ENCODE measurements around the gene NPHP4. TPM values are rescaled to one million over a fixed set of nuclear protein-coding genes. Genes with fewer than 3 reads are reported as not detected.

NPHP4 gene
- total RNA-seq (6.8 TPM), polyA plus RNA-seq (5.1 TPM)

DNA sequence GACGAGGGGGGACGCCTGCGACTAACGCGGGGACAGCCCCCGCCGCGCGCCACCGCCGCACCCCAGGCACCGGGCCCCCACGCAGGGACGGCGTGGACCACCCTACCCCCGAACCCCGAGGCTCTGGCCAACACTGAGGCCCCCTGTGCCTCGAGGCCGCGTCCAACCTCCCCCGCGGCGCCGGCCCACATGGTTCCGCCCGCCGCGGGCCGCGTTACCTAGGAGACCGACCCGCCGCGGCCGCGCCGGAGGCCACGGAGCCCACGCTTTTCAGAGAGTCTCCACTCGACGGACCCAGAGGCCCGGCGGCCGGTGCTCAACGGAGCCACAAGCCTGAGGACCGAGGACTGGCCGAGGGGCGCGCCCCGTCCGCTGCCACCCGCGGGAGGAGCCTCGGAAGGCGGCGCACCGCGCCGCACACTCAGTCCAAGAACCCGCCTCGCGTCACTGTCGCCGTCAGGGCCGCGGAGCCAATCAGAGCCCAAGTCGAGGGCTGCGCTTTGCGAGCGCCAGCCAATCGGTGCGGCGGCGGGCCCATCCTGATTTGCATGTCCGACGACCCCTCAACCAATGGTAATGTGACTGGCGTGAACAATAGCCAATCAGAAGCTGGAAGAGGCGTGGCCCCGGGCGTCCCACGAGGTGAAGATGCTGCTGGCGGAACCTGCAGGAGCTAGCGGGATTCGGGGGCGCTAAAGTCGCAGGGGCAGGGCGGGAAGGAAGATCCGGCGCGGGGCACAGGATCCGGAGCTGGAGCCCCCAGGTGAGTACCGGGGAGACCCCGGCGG lies at the start of gene NPHP4:
NPHP4 (minus strand) TSS at position 400 of the 788 bp plus-strand sequence. CDS start 6,136 bp downstream, outside the sequence.
- Histone ChIP-seq H3K27ac (ENCODE audit: low read depth) (peak within 1 kb of the TSS; percentile 78), H3K4me3 (ENCODE audit: low read depth, low read length) (peak within 1 kb of the TSS; percentile 76), H3K4me1 (ENCODE audit: insufficient read depth) (peaks cover 2% of the 10 kb centered on the region), H3K36me3 (ENCODE audit: insufficient read depth) (no peaks in the 10 kb centered on the region)
- peak; percentile 99 for DNase-seq (ENCODE audit: extremely low spot score)
- WGBS = under 1% methylated on average over 94 of the region's 94 CpGs

DNA sequence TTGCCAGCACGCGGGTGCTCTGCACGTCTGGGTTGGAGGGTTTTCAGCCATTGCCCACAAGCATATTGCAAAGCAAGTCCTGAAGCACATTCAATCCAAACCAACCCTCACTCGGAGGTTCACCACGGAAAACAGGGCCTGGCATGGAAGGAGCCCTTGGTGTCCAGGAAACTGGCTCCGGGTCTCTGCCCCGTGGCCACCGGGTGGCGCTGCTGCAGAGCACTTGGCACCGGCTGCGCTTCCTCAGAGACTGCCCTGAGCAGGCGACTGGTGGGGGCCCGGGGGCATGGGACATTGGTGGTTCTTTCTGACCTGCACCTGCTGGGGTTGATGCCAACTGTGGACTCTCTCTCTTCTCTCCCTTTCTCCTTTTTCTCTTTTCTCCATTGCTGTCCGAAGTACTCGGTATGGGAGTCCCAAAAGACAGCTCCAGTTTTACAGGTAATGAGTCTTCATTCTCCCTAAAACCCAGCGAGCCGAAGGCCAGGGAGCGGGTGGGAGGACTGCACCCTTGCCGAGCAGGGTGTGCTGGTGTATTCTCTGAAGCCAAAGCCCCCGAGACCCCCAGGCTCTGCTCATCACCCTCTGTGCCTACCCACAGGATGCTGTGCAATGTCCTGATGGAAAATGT lies 49.3 kb upstream of the NPHP4 start:
- 58% methylated on average over 20 of the region's 20 CpGs for WGBS
- no peak overlapping the region for H3K27ac ChIP-seq (ENCODE audit: low read depth)
- DNase-seq (ENCODE audit: extremely low spot score) = no peak
- no peak overlapping the region for H3K4me3 ChIP-seq (ENCODE audit: low read depth, low read length)
- H3K4me1 ChIP-seq (ENCODE audit: insufficient read depth) = no peaks in the 10 kb centered on the region
- no peaks in the 10 kb centered on the region for H3K36me3 ChIP-seq (ENCODE audit: insufficient read depth)

DNA sequence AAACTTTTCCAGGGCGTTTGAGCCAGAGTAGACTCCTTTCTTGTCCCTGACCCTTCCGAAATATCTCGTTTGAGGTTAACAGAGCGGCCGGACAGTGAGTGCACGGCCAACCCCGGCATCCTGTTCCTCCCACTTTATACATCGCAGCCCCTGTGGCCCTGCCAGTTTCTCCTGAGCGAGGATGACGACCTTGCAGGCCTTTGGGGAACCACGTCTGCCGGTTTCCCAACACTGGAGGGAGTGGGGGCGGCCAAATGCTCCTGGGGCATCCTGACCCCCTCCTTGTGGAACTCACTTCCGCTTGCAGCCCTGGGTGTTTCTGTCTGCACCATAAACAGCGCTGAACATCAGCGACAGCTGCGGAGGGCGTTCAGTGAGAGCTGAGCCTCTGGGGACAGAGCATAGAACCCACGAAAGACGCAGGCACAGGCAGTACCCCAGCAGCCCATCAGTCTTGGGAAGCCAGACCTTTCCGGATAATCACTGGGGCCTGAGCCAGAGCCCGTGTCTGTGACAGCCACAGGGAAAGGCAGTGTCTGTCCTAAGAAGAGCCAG lies 48.7 kb upstream of the NPHP4 start:
- DNase-seq (ENCODE audit: extremely low spot score) = no peak
- WGBS = 86% methylated on average over 22 of the region's 22 CpGs

DNA sequence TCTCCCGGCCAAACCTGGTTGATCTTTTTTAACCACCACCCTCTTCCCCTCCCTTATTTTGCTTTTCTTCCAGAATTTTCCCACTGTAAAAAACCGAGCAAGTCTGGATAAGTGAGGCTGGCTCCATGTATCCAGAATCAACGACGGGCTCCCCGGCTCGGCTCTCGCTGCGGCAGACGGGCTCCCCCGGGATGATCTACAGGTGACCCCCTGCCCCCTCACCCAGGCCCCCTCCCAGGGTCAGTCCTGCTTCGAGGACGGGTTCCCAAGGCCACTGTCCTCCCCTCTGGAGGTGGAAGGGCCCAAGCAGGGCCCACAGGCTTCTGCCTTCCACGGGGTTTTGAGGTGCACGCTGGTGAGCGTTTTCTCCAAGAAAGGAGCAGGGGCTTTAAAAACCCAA lies 48.2 kb upstream of the NPHP4 start:
- Histone ChIP-seq H3K4me3 (ENCODE audit: low read depth, low read length) (no peak overlapping the region), H3K27ac (ENCODE audit: low read depth) (no peak overlapping the region), H3K36me3 (ENCODE audit: insufficient read depth) (no peaks in the 10 kb centered on the region), H3K4me1 (ENCODE audit: insufficient read depth) (no peaks in the 10 kb centered on the region)
- no peak for DNase-seq (ENCODE audit: extremely low spot score)
- WGBS = 84% methylated on average over 15 of the region's 15 CpGs

More for the DNA sequence above, 48.7 kb upstream of the NPHP4 start:
- Histone ChIP-seq H3K4me1 (ENCODE audit: insufficient read depth) (no peaks in the 10 kb centered on the region), H3K4me3 (ENCODE audit: low read depth, low read length) (no peak overlapping the region), H3K27ac (ENCODE audit: low read depth) (no peak overlapping the region), H3K36me3 (ENCODE audit: insufficient read depth) (no peaks in the 10 kb centered on the region)

DNA sequence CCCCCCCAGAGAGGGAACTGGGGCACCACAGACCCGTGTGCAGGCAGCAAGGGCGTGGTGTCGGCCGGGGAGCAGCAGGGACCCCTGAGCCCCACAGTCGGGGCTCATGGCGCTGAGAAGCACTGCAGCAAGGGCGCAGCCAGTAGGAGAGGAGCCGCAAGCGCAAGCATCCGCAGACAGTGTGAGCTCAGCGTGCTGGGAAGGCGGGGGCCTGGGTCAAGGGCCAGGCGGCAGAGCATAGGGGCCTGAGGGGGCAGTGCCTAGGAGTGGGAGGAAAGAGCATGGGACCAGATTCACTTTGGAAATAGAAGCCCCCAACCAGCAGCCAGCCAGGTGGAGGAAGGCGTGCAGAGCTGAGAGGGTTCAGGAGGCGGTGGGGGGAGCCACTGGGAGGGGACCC lies 46.8 kb upstream of the NPHP4 start:
- H3K4me3 ChIP-seq (ENCODE audit: low read depth, low read length) = no peak overlapping the region
- no peak overlapping the region for H3K27ac ChIP-seq (ENCODE audit: low read depth)
- no peaks in the 10 kb centered on the region for H3K4me1 ChIP-seq (ENCODE audit: insufficient read depth)
- 86% methylated on average over 15 of the region's 15 CpGs for WGBS
- no peaks in the 10 kb centered on the region for H3K36me3 ChIP-seq (ENCODE audit: insufficient read depth)
- no peak for DNase-seq (ENCODE audit: extremely low spot score)

DNA sequence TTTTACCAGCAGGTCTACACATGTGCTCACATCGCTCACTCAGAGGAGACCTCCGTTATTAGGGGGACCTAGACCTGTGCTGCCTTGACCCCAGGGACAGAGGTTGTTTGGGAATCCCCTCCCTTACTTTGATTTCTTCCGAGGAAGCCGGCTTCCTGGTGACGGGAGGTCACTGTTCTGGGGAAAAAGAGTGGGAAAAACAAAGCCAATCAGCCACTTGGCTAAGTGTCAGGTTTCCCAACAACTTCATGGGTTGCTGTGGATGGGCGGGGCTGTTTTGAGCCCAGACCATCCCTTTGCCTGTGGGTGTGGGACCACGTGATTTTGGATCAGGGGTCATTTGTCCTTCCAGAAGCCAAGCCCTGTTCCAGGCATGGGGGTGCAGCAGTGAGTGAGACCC lies 46.4 kb upstream of the NPHP4 start:
- Histone ChIP-seq H3K27ac (ENCODE audit: low read depth) (no peak overlapping the region), H3K4me1 (ENCODE audit: insufficient read depth) (no peaks in the 10 kb centered on the region), H3K36me3 (ENCODE audit: insufficient read depth) (no peaks in the 10 kb centered on the region), H3K4me3 (ENCODE audit: low read depth, low read length) (no peak overlapping the region)
- WGBS = 73% methylated on average over 7 of the region's 7 CpGs
- no peak for DNase-seq (ENCODE audit: extremely low spot score)

DNA sequence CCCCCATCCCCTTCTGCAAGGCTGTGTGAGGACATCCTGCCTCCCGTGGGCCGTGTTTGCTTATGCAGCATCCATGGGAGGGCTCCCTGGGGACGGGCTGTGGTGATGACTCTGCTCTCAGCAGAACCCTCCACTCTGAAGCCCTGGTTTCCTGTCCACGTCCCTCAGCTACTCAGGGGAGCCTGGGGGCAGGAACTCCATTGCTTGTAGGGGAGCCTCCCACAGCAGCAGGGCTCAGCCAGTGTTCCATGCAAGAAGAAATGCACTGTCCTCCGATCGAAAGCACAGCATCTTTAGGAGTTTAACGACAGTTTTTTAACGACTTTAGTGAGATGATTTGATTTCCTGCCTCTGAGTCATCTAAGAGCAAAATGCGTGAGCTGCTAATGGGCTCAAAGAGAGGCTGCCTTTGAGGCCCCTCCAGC lies 45.1 kb upstream of the NPHP4 start:
- 25% methylated on average over 9 of the region's 9 CpGs for WGBS
- H3K27ac ChIP-seq (ENCODE audit: low read depth) = no peak overlapping the region
- DNase-seq (ENCODE audit: extremely low spot score) = no peak
- no peaks in the 10 kb centered on the region for H3K36me3 ChIP-seq (ENCODE audit: insufficient read depth)
- no peak overlapping the region for H3K4me3 ChIP-seq (ENCODE audit: low read depth, low read length)
- H3K4me1 ChIP-seq (ENCODE audit: insufficient read depth) = no peaks in the 10 kb centered on the region

DNA sequence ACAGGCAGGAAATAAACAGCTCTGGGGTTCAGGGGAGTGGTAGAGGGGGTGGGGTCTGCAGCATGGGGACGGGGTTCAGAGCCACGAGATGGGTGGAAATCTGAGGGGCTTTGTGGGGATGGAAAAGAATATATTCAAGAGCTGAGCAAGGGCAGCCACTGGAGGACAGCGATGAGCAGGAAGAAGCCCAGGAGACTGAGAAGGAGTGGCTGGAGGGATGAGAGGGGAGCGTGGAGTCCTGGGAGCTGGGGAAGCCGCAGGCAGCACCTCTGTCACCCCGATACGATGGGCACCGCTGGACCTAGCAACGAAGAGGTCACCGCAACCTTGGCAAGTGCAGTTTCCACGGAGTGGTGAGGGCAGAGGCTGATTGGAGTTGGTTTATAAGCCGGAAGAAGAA lies 43.5 kb upstream of the NPHP4 start:
- Histone ChIP-seq H3K4me3 (ENCODE audit: low read depth, low read length) (no peak overlapping the region), H3K36me3 (ENCODE audit: insufficient read depth) (no peaks in the 10 kb centered on the region), H3K4me1 (ENCODE audit: insufficient read depth) (no peaks in the 10 kb centered on the region), H3K27ac (ENCODE audit: low read depth) (no peak overlapping the region)
- WGBS = 70% methylated on average over 12 of the region's 12 CpGs
- no peak for DNase-seq (ENCODE audit: extremely low spot score)

DNA sequence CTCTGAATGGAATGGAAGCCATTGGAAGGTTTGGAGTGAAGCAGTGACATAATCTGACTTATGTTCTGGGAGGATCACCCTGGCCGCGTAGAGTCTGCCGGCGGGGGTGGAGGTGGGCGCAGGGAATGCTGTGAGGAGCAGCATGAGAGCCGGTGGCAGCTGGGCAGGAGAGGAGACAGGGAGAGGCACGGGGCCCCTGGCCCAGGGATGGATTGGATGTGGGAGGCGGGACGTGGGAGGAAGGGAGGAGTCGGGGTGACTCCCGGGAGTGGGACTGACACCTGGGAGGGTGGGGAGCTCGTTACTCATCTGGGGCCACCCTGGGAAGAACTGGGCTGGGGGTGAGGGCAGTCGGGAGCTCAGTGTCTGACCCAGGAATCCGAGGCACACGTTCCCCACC lies 43.1 kb upstream of the NPHP4 start:
- no peaks in the 10 kb centered on the region for H3K4me1 ChIP-seq (ENCODE audit: insufficient read depth)
- H3K4me3 ChIP-seq (ENCODE audit: low read depth, low read length) = no peak overlapping the region
- no peak overlapping the region for H3K27ac ChIP-seq (ENCODE audit: low read depth)
- no peaks in the 10 kb centered on the region for H3K36me3 ChIP-seq (ENCODE audit: insufficient read depth)
- DNase-seq (ENCODE audit: extremely low spot score) = no peak
- 68% methylated on average over 15 of the region's 15 CpGs for WGBS

DNA sequence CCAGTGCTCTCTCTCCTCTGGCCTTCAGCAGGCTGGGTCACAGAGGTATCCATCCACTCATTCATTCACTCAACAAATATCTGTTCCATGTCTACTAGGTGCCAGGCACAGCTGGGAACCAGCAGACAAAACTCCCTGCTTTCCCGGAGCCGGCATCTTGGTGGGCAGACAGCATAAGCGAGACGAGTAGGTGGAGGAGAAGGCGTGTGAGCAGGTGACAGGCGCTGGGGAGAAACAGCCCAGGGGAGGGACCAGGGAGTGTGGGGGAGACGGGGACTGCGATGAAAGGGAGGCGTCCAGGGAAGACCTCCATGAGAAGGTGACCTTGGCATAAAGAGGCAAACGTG lies 42.5 kb upstream of the NPHP4 start:
- WGBS = 73% methylated on average over 10 of the region's 10 CpGs
- DNase-seq (ENCODE audit: extremely low spot score) = no peak
- no peak overlapping the region for H3K27ac ChIP-seq (ENCODE audit: low read depth)
- no peaks in the 10 kb centered on the region for H3K4me1 ChIP-seq (ENCODE audit: insufficient read depth)
- no peak overlapping the region for H3K4me3 ChIP-seq (ENCODE audit: low read depth, low read length)
- H3K36me3 ChIP-seq (ENCODE audit: insufficient read depth) = no peaks in the 10 kb centered on the region

DNA sequence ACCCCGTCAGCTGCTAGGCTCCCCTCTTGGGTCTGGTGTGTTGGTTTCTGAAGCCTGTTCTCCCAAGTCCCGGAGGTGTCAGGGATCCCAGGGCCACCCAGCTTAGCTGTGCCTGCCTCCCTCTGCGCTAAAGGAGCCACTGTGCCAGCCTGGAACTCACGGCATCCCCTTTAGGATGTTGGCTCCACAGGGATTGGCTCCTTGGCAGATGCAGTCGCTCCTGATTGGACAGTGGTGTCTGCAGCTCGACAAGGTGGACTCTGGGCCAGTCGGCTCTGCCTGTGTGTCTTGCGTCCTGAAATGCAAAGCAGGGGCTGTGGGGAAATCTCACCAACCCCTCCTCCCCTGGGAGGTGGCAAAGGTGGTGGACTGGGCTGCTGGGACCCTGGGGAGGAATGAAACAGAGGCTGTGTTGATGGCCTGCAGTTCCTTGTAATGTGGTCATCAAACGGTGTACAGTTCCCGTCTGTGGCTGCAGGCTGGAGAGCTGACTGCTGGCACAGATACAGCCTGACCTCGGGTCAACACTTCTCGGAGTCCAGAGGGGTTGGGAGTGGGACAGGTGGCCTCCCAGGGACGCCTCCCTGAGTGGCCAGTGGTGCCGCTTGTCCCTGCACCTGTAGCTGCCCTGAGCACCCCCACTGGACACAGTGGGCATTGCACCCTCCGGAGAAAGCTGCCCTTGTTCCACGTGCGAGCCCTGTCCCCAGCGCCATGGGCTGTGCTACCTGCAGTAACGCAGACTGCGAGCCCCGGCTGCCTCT lies 41.9 kb upstream of the NPHP4 start:
- H3K36me3 ChIP-seq (ENCODE audit: insufficient read depth) = no peaks in the 10 kb centered on the region
- no peak overlapping the region for H3K4me3 ChIP-seq (ENCODE audit: low read depth, low read length)
- 23% methylated on average over 21 of the region's 21 CpGs for WGBS
- DNase-seq (ENCODE audit: extremely low spot score) = no peak
- no peaks in the 10 kb centered on the region for H3K4me1 ChIP-seq (ENCODE audit: insufficient read depth)
- no peak overlapping the region for H3K27ac ChIP-seq (ENCODE audit: low read depth)

DNA sequence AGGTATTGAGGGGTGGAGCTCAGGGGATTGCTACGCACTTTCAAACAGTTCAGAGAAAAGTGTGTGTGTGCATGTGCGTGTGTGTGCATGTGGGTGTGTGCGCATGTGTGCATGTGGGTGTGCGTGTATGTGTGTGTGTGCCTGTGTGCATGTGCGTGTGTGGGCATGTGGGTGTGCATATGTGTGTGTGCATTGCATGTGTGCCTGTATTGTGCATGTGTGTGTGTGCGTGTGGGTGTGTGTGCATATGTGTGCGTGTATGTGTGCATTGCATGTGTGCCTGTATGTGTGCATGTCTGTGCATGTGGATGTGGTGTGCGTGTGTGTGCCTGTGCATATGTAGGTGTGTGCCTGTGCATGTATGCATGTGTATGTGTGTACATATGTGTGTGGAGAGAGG lies 40.9 kb upstream of the NPHP4 start:
- Histone ChIP-seq H3K4me1 (ENCODE audit: insufficient read depth) (no peaks in the 10 kb centered on the region), H3K4me3 (ENCODE audit: low read depth, low read length) (no peak overlapping the region), H3K27ac (ENCODE audit: low read depth) (no peak overlapping the region), H3K36me3 (ENCODE audit: insufficient read depth) (no peaks in the 10 kb centered on the region)
- WGBS = 91% methylated on average over 8 of the region's 8 CpGs
- no peak for DNase-seq (ENCODE audit: extremely low spot score)

DNA sequence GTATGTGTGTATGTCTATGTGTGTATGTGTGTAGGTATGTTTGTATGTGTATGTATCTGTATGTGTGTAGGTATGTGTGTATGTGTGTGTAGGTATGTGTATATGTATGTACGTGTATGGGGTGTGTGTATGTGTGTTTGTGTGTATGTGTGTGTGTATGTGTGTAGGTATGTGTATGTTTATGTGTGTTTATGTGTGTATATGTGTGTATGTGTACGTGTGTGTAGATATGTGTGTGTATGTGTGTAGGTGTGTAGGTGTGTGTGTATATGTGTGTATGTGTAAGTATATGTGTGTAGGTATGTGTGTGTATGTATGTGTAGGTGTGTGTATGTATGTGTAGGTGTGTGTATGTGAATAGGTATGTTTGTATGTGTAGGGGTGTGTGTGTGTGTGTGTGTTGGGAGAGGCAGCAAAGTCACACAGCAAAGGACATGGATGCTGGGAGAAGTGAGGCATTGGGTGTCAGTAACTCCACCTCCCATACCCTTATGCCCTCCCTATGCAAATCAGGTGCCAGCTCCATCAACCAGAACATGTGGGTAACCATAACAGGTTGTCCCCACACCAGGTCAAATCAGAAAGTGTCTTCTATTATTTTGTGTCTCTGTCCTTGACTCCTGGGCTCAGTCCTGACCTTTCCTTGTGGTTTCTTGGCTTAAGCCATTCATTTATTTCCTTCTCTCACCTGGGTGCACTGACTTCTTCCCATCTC lies 38.5 kb upstream of the NPHP4 start:
- Histone ChIP-seq H3K4me1 (ENCODE audit: insufficient read depth) (no peaks in the 10 kb centered on the region), H3K4me3 (ENCODE audit: low read depth, low read length) (no peak overlapping the region), H3K36me3 (ENCODE audit: insufficient read depth) (no peaks in the 10 kb centered on the region), H3K27ac (ENCODE audit: low read depth) (no peak overlapping the region)
- no peak for DNase-seq (ENCODE audit: extremely low spot score)
- WGBS = 89% methylated on average over 2 of the region's 2 CpGs

Data from urinary bladder (tissue), 4 donors.